HuH-7.5 (cell line): Measurements from ENCODE around the gene VDR.
A peak's percentile ranks its signal among the peaks of the same experiment; 100 is the strongest.

Experiments
- DNase-seq: peaks from one replicate; pipeline ENCODE4 v3.0.0; 2011; ENCODE audit warnings: low spot score

Gene VDR

GRCh38 chr12:47892819-47893218 is 12.0 kb downstream of the VDR start:
- DNase-seq = no peak

DNA sequence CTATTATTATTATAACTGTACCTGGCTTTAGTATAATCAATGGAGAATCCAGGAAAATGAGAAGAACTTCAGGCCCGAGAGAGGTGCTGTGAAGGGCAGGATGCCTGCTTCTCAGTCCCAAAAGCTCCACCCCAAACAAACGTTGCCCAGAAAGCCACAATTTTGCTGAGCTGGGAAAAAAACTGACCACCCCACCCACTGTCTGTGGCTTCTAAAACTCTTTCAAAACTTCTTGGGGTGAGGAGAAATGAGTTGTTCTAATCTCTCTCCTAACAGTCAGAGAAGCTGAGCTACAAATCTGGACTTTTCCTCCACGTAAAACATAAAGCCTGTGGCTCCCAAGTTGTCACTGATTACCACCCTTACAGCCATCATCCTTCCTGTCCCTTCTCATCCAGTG is 13.4 kb downstream of the VDR start:
- DNase-seq = no peak

- no peak for DNase-seq
Observed at GRCh38 chr12:47889040-47889439, 15.8 kb downstream of the VDR start.

DNA sequence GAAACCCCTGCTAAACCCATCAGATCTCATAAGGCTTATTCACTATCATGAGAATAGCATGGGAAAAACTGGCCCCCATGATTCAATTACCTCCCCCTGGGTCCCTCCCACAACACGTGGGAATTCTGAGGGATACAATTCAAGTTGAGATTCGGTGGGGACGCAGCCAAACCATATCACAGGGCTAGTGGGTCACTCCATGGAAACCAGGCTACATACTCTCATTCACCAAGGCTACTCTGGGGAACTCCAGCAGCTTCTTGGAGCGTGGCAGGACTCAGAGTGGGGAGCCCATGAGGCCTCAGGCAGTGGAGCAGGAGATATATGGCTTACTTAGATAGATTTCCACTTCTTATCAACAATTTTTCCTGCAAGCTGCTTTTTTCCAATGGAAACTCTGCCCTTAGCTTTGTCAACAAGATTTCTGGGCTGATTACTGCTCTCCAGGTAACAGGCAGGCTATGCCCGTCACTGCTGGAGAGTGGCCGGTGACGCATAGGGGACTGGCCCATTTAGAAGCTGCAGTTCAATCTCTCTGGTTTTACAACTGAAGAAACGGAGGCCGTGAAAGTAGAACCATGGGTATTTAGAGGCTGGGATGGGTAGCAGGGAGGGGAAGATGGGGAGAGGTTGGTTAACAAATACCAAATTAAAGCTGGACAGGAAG is 16.5 kb downstream of the VDR start:
- no peak for DNase-seq

DNA sequence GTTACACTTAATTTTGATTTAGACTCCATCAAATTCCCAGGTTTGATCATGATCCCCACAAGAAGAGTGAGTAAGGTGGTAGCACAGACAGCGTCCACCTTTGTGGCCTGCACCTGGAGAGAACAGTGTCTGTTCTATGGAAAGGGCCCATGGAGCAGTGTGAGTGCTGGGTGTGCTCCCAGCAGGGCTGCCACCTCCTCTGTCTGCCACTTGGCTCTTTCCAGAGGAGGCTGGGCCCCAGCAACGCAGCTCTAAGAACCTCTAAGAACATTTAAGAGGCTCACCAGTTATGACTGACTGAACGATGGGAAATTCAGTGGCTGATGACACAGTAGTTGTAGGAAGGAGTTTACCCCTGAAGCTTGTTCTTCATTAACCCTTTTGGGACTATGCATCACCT is 17.3 kb downstream of the VDR start:
- no peak for DNase-seq

DNA sequence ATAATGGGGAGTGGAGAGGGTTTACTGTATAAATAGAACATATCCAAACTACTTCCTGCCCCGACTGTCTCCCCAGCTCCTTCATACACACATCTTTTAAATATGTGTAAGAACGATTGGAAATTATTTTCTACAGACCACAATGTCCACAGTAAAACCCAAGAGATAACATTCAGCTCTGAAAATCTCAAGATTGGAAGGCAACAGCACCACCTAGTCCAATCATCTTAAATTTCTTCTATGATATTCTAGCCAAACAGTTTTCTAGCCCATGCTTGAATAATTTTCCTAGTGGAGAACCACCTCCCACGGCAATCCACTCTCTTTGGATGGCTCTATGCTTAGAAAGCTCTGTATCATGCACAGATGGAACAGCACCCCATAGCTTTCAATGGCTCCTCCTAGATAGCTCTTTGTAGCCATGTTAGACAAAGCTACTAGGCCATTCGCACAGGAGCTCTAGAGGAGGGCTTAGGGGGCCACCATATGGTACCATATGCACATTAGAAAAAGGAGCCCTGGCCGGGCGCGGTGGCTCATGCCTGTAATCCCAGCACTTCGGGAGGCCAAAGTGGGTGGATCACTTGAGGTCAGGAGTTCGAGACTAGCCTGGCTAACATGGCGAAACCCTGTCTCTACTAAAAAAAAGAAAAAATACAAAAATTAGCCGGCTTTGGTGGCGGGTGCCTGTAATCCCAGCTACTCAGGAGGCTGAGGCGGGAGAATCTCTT is 18.1 kb downstream of the VDR start:
- no peak for DNase-seq

GRCh38 chr12:47885566-47885965 is 19.2 kb downstream of the VDR start:
- DNase-seq = no peak

GRCh38 chr12:47885012-47885501 is 19.7 kb downstream of the VDR start:
- no peak for DNase-seq

DNA sequence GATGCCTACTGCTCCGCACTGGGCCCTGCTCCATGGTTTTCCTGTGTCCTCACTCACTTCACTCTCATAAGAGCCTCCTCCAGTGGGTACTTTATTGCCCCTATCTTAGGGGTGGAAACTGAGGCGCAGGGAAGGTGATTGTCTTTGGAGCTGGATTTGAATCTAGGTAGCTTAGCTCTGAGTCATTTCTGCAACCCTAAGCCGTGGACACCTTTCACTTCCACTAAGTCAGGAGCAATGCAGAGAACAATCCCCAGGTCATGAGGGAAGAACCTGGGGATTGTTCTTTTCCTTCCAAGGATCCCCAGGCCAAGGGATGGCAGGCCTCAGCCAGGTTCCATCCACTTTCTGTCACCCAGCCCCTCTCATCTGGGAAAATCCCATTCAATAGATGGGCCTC is 20.3 kb downstream of the VDR start:
- no peak for DNase-seq

GRCh38 chr12:47883663-47884195 is 21.1 kb downstream of the VDR start:
- DNase-seq = no peak

DNA sequence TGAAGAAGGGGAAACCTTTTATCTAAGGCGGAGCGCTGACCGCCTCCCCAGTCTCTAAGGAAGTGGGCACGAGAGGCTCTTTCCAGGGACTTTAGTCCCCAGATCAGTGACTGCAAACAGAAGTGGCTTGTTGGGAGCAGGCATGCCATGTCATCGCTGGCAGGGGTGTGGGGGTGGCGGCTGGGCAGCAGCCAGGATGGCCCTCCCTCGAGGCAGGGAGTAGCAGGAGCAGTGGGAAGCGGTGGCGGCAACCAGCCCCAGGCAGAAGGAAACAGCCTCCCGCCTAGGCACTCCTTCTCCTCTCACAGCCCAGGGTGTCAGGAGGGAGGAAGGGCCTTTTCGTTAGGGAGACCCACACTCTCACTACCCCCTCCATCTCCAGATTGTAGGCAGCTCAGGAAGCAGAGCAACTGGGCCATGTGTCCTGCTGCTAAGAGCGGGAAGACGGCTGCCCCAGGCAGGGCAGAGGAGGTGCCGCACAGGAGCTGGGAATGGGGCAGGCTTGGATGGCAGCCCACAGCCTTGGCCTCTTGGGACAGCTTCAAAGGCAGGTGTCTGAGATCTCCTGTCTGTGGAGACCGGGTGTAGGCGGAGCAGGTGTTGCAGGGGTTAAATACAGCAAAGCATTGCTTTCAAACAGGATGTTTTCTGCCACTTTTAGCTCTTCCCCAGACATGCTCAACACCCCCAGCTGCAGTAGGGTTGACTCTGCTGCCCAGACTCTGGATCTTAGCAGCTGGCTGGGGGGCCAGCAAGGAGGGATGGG is 21.8 kb downstream of the VDR start:
- DNase-seq = no peak

DNA sequence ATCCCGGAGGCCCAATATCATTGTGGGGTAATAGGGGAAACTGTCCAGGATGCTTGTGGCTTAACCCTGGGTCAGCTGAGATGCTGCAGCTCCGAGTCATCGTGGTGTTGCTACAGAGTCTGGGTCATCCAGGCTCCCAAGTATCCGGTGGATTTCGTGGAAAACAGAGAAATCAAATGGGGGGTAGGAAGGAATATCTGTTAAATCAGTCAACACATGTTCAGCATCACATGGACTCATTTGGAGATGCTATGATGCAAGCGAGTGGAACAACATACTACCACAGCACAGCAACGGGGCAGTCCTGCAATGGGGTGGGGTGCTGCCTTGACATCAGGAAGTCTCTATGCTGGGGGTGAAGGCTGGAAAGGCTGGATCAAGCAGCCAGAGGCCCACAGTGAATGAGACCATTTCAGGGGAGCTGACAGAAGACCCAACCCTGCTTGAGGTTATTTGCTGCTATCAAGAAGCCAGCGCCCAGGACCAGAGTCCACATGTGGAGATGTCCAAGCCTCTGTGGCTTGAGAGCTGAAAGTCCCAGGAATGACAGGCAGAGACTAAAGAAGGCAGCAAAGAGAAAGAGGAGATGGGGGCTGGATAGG is 22.9 kb downstream of the VDR start:
- no peak for DNase-seq

- no peak for DNase-seq
Observed at GRCh38 chr12:47881051-47881450, 23.7 kb downstream of the VDR start.

- DNase-seq = no peak
Observed at GRCh38 chr12:47878918-47879481, 25.8 kb downstream of the VDR start.

GRCh38 chr12:47878293-47878917 is 26.4 kb downstream of the VDR start:
- no peak for DNase-seq

DNA sequence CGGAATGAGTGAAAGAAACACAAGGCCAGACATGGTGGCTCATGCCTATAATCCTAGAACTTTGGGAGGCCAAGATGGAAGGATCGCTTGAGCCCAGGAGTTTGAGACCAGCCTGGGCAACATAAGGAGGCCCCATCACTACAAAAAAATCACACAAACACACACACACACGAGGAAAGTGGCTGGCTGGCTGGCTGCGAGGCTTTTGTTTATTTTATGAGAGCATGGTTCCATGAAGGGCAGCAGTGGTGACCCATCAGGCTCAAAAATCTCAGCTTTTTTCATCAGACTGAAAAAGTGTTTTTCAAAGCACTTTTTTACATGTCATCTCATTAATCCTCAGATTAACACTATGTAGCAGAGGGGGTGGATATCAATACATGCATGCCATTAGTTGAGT is 27.7 kb downstream of the VDR start:
- DNase-seq = no peak

DNA sequence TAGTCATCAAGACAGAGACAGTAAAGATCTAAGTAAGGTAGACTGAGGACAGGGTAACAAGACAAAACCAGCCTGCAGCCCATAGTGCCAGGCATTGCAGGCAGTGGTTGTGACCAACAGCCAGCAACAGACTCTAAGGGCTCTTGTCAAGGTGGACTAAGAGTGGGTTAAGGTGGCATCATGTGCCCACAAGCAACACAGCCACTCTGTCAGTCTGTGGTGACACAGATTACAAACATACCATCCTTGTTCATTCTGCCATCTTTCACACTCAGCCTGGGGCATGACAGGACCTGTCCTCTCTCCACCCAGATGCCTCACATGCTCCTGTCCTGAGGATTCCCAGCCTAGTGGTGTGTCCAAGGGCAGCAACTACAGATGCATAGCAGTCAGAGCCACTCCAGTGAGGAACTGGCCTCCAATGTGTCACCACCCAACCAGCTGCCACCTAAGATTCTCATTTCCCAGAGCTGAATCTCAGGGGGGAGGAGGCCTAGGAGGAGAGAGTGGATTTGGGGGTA is 28.3 kb downstream of the VDR start:
- DNase-seq = no peak

DNA sequence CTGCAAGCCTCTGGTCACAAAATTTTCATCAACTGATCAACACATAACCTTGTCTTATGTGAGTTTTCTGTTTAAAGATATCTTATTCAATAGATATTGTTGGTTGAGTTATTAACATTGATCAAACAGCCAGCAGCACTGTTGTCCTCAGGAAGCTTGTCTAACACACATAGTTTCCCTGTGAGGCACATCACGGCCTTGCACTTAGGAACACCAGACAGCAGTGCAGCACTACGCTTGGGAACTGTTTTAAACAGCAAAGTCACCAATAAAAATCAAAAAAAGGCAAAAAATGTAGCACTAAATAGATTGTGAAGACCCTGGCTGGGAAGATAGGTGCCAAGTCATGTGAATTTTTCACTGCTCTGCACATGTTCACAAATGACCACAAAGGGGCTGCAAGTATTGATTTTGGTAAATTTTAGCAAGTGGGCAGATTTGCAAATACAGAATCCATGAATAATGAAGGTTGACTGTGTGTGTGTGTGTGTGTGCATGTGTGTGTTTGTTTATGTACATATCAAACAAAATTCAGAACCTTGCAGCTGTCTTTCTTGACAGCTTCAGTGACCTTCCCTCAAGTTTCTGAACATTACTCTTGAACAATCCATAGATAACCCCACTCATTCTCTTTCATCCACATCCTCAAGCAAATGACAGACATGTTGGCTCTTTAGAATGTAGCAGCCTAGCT is 28.9 kb downstream of the VDR start:
- DNase-seq = no peak

DNA sequence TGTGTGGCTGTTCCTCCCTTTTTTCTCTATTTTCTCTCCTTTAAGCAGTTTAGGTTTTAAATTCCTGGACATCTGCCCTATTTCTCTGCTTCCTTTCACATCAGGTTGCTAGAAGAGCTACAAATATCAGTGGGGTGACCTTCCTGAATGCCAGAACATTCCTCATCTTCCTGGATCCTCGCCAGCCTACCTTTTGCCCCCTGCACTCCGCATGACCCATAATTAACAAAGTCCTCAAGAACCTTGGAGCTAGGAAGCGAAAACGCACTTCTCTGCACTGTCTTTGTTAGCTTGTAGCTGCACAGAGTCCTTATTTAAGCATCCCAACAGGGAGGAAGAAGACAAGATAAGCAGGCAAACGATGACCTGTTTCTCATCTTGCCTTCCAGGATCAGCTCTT is 30.5 kb downstream of the VDR start:
- DNase-seq = no peak

DNA sequence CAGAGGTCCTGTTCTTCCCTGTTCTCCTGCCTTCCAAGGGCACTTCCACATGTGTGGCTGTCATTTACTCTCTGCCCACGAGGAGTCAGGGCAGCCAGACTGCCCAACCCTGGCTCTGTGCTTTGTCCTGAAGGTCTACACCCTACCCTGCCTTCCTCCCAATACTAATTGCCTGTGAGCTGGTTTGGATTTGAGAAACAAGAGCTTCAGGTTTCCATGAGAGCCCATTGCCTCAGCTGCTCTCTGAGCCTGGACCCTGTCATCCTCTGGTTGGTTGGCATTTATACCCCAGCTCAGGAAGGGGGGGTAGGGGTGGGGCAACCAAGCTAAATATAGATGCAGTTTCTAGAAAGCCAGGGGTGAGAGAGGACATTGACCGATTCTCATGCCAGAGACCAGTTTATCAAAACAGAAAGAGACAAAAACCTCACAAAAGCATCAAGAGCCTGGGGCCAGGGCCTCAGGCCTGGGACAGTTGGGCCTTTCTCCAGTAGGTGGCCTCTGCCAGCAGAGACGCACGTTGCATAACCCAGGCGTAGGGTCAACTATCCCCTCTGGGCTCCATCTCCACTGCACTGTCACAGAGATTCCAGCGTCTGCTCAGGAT is 34.5 kb downstream of the VDR start:
- peak; percentile 78 for DNase-seq
